ENCODE measurements around the gene SH3RF3. TPM values are rescaled to one million over a fixed set of nuclear protein-coding genes. Genes with fewer than 3 reads are reported as not detected.

The SH3RF3 gene
- total and polyA plus RNA-seq, 2 of the 13 experiments (the other 11 are each of a cell fraction or from before 2014, with no cell fraction given): 0.04 TPM; not detected in 1

DNA sequence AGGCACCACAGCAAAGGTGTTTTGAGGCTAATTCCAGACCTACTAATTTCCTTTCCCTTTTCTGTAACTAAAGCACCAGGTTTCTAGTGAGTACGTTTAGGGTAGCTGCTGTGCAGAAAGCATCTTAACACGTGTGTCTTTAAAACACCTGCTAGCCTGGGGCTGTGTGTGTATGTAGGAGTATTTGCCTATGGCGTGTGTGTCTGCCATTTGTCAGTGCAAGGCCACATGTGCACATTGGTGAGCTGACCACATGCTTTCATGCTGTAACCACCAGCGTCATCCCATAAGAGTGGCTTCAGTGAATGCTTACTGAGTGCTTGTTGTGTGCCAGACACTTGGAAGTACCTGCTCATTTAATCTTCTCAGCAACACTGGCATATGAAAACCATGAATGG is 243.2 kb downstream of the SH3RF3 start:
- Histone ChIP-seq H4K20me1 (ENCODE audit: insufficient read depth, low read length) (no peaks in the 10 kb centered on the region), H3K36me3 (replicated peaks in 1 of 2; ENCODE audit: control insufficient read depth in 1 of 2, insufficient read depth in 2 of 2, low read length in 2 of 2) (no peaks in the 10 kb centered on the region), H2AFZ (ENCODE audit: low read length) (no peak overlapping the region), H3K4me1 (ENCODE audit: insufficient read depth, low read length) (no peaks in the 10 kb centered on the region), H3K4me3 (replicated peaks in 1 of 3; ENCODE audit: insufficient read depth in 1 of 3, low read depth in 2 of 3, low read length in 3 of 3) (no peak overlapping the region), H3K9me3 (ENCODE audit: low read length) (no peaks in the 10 kb centered on the region), H3K27me3 (ENCODE audit: control insufficient read depth in 1 of 2, insufficient read depth in 2 of 2, low read length in 2 of 2) (peaks cover 2 to 15% of the 10 kb centered on the region in 2 experiments; a peak in 2 of 5 replicates), H3K9ac (ENCODE audit: insufficient read depth, low read depth, low read length) (no peak overlapping the region), H3K27ac (ENCODE audit: extremely low read length, insufficient read depth, low read length) (no peak overlapping the region), H3K4me2 (ENCODE audit: low read depth, low read length) (no peak overlapping the region), H3K79me2 (ENCODE audit: insufficient read depth, low read length) (no peaks in the 10 kb centered on the region)
- in situ Hi-C loops (cut with HindIII; ENCODE audit: extremely low pct_ligation_motif_present, low pct_unique_long_range_greater_than_20kb) (no loop called here), intact Hi-C loops (cut with micrococcal nuclease; ENCODE audit: unreplicated experiment) (no loop called here)
- ATAC-seq: no peak
- ChIA-PET POLR2A (no interaction called here), CTCF (ENCODE audit: low intra/inter-chr PET ratio, low total read pairs) (no interaction called here)
- FAIRE-seq: no peak
- DNase-seq (ENCODE audit: low spot score): no peak
- WGBS (ENCODE audit: low lambda C conversion rate): 48% methylated on average over 4 of the region's 4 CpGs
- no peak for TF ChIP-seq ZNF501 (CRISPR knock-in tag; IDR thresholded peaks at IDR 0.05)
- TF ChIP-seq NFRKB (IDR thresholded peaks at IDR 0.05): no peak
- no peak for TF ChIP-seq ZNF839 (CRISPR knock-in tag; IDR thresholded peaks at IDR 0.05; ENCODE audit: borderline replicate concordance)
- no peak for TF ChIP-seq CBX5 (CRISPR knock-in tag; IDR thresholded peaks at IDR 0.05; ENCODE audit: borderline replicate concordance)
- TF ChIP-seq ZNF800 (CRISPR knock-in tag; IDR thresholded peaks at IDR 0.05): no peak
- no peak for TF ChIP-seq KLF13 (CRISPR knock-in tag; IDR thresholded peaks at IDR 0.05)
- no peak for TF ChIP-seq PRDM15 (CRISPR knock-in tag; IDR thresholded peaks at IDR 0.05)
- TF ChIP-seq, protein P1, sequence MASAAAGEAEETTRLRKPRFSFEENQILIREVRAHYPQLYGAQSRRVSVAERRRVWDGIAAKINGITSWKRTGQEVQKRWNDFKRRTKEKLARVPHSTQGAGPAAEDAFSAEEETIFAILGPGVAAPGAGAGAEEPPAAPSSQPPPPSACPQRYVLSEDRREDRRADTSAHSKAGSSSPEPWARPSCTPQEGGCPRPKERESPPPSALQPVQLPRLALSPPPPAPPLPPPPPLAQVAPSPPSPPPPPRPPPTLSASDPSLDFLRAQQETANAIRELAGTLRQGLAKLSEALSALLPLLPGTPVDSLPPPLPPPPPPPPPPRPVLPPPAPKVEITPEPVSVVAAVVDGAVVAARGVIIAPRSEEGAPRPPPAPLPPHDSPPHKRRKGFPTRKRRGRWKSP (CRISPR knock-in tag; IDR thresholded peaks at IDR 0.05): no peak
- TF ChIP-seq GABPB1 (CRISPR knock-in tag; IDR thresholded peaks at IDR 0.05): no peak
- TF ChIP-seq ZNF34 (CRISPR knock-in tag; IDR thresholded peaks at IDR 0.05; ENCODE audit: borderline replicate concordance): no peak
- TF ChIP-seq ZNF709 (CRISPR knock-in tag; IDR thresholded peaks at IDR 0.05): no peak
- no peak for TF ChIP-seq SIN3A (IDR thresholded peaks at IDR 0.05; ENCODE audit: borderline replicate concordance, low read depth, low read length)
- TF ChIP-seq ZNF703 (CRISPR knock-in tag; IDR thresholded peaks at IDR 0.05; ENCODE audit: borderline replicate concordance): no peak
- TF ChIP-seq CBFB (CRISPR knock-in tag; IDR thresholded peaks at IDR 0.05): no peak
- TF ChIP-seq ZNF17 (CRISPR knock-in tag; IDR thresholded peaks at IDR 0.05): no peak
- BruUV-seq (replicated peaks): no TSS peak
